HepG2 (cell line): ENCODE results near the gene C6orf132. TPM values are rescaled to one million over a fixed set of nuclear protein-coding genes. Genes with fewer than 3 reads are reported as not detected.

ENCODE experiments used
- CHD4 ChIP-seq: fragments of 200-600 bp; sonication (generic); IDR thresholded peaks from 2 replicates; pipeline ENCODE4 v1.7.0; 2017; ENCODE audit warnings: mild to moderate bottlenecking, low read length, borderline replicate concordance
- FOXA1 ChIP-seq, 2 experiments: fragments of 450-650 bp in 1 of 2; sonication (generic) in 1 of 2; formaldehyde crosslinking in 1 of 2; IDR thresholded peaks; 2 replicates each; pipeline versions ENCODE4 v1.4.0 to v1.6.1; 2016 to 2020; ENCODE audit warnings: missing genetic modification reagents in 1 of 2
- FOXK1 ChIP-seq: sonication (generic); formaldehyde crosslinking; IDR thresholded peaks from 2 replicates; pipeline ENCODE4 v1.4.0; 2020; ENCODE audit warnings: low read depth, missing genetic modification reagents, borderline replicate concordance
- HNF4G ChIP-seq, 2 experiments: sonication (generic) in 1 of 2; formaldehyde crosslinking in 1 of 2; IDR thresholded peaks; 2 replicates each; pipeline versions ENCODE4 v1.4.0 to v1.6.1; 2011 to 2020; ENCODE audit warnings: borderline replicate concordance in 2 of 2, low read depth in 2 of 2, mild to moderate bottlenecking in 2 of 2, low read length in 1 of 2, missing genetic modification reagents in 1 of 2, moderate library complexity in 1 of 2
- JARID2 ChIP-seq: sonication (generic); formaldehyde crosslinking; IDR thresholded peaks from 2 replicates; pipeline ENCODE4 v1.8.1; 2023; ENCODE audit warnings: missing genetic modification reagents, inconsistent platforms; ENCODE audit not compliant: insufficient replicate concordance
- MAFF ChIP-seq: IDR thresholded peaks from 2 replicates; pipeline ENCODE4 v1.6.1; 2011; ENCODE audit warnings: low read depth, low read length, improper control_type of control experiment
- MTF1 ChIP-seq: sonication (generic); formaldehyde crosslinking; IDR thresholded peaks from 2 replicates; pipeline ENCODE4 v1.5.0; 2020; ENCODE audit warnings: missing genetic modification reagents
- RXRB ChIP-seq: IDR thresholded peaks from 2 replicates; pipeline ENCODE4 v1.6.1; 2016; ENCODE audit warnings: borderline replicate concordance, missing genetic modification reagents, missing compliant biosample characterization
- SOX5 ChIP-seq: IDR thresholded peaks from 2 replicates; pipeline ENCODE4 v1.6.1; 2016; ENCODE audit warnings: borderline replicate concordance
- TOPORS ChIP-seq: sonication (generic); formaldehyde crosslinking; IDR thresholded peaks from 2 replicates; pipeline ENCODE4 v1.8.0; 2023; ENCODE audit warnings: mild to moderate bottlenecking, missing genetic modification reagents
- ZKSCAN1 ChIP-seq: fragments of 150-350 bp; IDR thresholded peaks from 2 replicates; pipeline ENCODE4 v1.6.1; 2014; ENCODE audit warnings: low read length
- ZNF136 ChIP-seq: sonication (generic); formaldehyde crosslinking; IDR thresholded peaks from 2 replicates; pipeline ENCODE4 v1.8.1; 2022; ENCODE audit warnings: low read depth, mild to moderate bottlenecking, moderate library complexity, missing genetic modification reagents
- ZNF331 ChIP-seq: sonication (generic); formaldehyde crosslinking; IDR thresholded peaks from 2 replicates; pipeline ENCODE4 v1.4.0; 2020; ENCODE audit warnings: missing genetic modification reagents
- ZNF33A ChIP-seq: sonication (generic); formaldehyde crosslinking; IDR thresholded peaks from 2 replicates; pipeline ENCODE4 v1.5.1; 2020; ENCODE audit warnings: missing genetic modification reagents, mild to moderate bottlenecking, moderate library complexity, borderline replicate concordance
- ZNF430 ChIP-seq: sonication (generic); formaldehyde crosslinking; IDR thresholded peaks from 2 replicates; pipeline ENCODE4 v1.9.0; 2021; ENCODE audit warnings: mild to moderate bottlenecking, missing genetic modification reagents
- ZNF562 ChIP-seq: sonication (generic); formaldehyde crosslinking; IDR thresholded peaks from 2 replicates; pipeline ENCODE4 v1.8.0; 2022; ENCODE audit warnings: missing genetic modification reagents, borderline replicate concordance
- ZNF7 ChIP-seq: IDR thresholded peaks from 2 replicates; pipeline ENCODE4 v1.6.1; 2016; ENCODE audit warnings: missing biosample characterization, missing genetic modification reagents
- ZNF773 ChIP-seq: sonication (generic); formaldehyde crosslinking; IDR thresholded peaks from 2 replicates; pipeline ENCODE4 v1.4.0; 2020; ENCODE audit warnings: missing genetic modification reagents, borderline replicate concordance
- ZNF776 ChIP-seq: sonication (generic); formaldehyde crosslinking; IDR thresholded peaks from 2 replicates; pipeline ENCODE4 v1.4.0; 2020; ENCODE audit warnings: mild to moderate bottlenecking, missing genetic modification reagents
- polyA plus RNA-seq, 8 experiments: library from polyadenylated mRNA; depleted of rRNA in 3 of 8; stranded (reverse) in 7 of 8; unstranded in 1 of 8; fragments of >200 nt; fragmentation: Illumina TruSeq in 4 of 8; extraction: Trizol in 4 of 8; gene quantifications; 2 replicates each; pipeline versions ENCODE4 v1.2.1 to v1.2.3, GENCODE V29; 2011 to 2016; ENCODE audit warnings: low read depth in 4 of 8, missing spikeins in 1 of 8, mixed read lengths in 1 of 8; ENCODE audit not compliant: insufficient read depth in 1 of 8
- total RNA-seq, 5 experiments: library from RNA; depleted of rRNA; stranded (reverse); fragments of >200 nt; fragmentation: Illumina TruSeq; extraction: Trizol; gene quantifications; 2 replicates each; pipeline ENCODE4 v1.2.3, GENCODE V29; 2016; ENCODE audit warnings: low read depth in 1 of 5
- TF ChIP-seq, protein P1 (sequence below): sonication (generic); formaldehyde crosslinking; IDR thresholded peaks from 2 replicates; pipeline ENCODE4 v1.4.0; 2020; ENCODE audit warnings: missing genetic modification reagents; ENCODE audit errors: not compliant biosample characterization
- TF ChIP-seq, protein P2 (sequence below): sonication (generic); formaldehyde crosslinking; IDR thresholded peaks from 2 replicates; pipeline ENCODE4 v1.5.1; 2020; ENCODE audit warnings: missing genetic modification reagents, mild to moderate bottlenecking, borderline replicate concordance
- TF ChIP-seq, protein P3 (sequence below): IDR thresholded peaks from 2 replicates; pipeline ENCODE4 v1.6.1; 2012; ENCODE audit warnings: low read depth, low read length, improper control_type of control experiment
- TF ChIP-seq, protein P4 (sequence below): sonication (generic); formaldehyde crosslinking; IDR thresholded peaks from 2 replicates; pipeline ENCODE4 v1.8.0; 2022; ENCODE audit warnings: missing genetic modification reagents, low read depth, mild to moderate bottlenecking, borderline replicate concordance

C6orf132 gene
- total and polyA plus RNA-seq, 2 of the 13 experiments (the other 11 are each of a cell fraction or from before 2014, with no cell fraction given) = 0.78 to 3.0 TPM

DNA sequence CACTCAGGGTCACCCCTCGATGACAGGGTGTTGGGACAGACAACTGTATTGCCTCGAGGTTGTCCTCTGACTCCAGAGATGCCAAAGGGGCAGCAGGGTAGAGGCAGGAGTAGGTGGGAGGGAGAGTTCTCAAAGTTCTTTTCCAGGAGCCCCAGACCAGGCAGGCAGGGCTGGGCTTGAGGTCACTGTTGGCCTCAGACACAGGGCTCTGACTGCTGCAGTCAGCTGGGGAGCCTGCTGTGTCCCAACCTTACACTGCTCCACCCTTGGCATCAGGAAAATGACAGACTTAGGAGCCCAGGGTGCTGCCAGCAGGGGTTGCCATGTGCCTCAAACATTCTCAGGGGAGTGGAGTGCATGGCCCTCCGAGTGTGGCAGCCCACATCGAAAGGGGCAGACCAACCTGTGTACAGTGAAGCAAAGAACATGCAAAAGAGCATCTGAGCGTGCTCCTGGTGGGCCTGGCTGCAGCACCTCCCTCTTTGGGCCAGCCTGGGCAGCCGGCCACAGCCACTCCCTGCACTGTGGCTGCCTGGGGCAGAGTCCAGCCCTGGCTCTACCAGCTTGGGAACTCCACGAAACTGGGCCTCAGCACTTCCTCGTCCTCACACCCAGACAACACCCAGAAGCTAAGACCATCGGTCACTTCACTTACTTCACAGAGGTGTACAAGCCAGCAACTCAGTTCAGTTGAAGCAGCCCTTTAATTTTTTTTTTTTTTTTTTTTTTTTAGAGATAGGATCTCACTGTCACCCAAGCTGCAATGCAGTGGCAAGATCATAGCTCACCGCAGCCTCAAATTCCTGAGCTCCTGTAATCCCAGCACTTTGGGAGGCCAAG is 24.0 kb downstream of the C6orf132 start (continued):
- TF ChIP-seq CHD4 (peak; percentile 68; the same call in 1 of the 2 replicates), JARID2 (CRISPR knock-in tag) (no peak), ZNF7 (CRISPR knock-in tag) (no peak), ZNF33A (no peak), MTF1 (CRISPR knock-in tag) (no peak), ZNF331 (CRISPR knock-in tag) (peak; percentile 61; the same call in 1 of the 2 replicates), MAFF (no peak), HNF4G (IDR thresholded peaks at IDR 0.05; ENCODE audit: borderline replicate concordance, low read depth, low read length) (peak; percentile 84), HNF4G (CRISPR knock-in tag; IDR thresholded peaks at IDR 0.05; ENCODE audit: borderline replicate concordance, low read depth) (peak; percentile 77; the same call in 1 of the 2 replicates), RXRB (no peak; the same call in 1 of the 2 replicates), FOXK1 (CRISPR knock-in tag) (no peak), FOXA1 (IDR thresholded peaks at IDR 0.05) (no peak), FOXA1 (CRISPR knock-in tag; IDR thresholded peaks at IDR 0.05) (no peak), SOX5 (peak; percentile 19; the same call in 1 of the 2 replicates), ZNF776 (CRISPR knock-in tag) (no peak), ZNF136 (CRISPR knock-in tag) (0 out of 2 replicates have a peak, but pooled peaks have one; percentile 51), ZNF773 (CRISPR knock-in tag) (no peak), ZKSCAN1 (no peak), TOPORS (CRISPR knock-in tag) (no peak), ZNF562 (CRISPR knock-in tag) (no peak), ZNF430 (CRISPR knock-in tag) (no peak)
- TF ChIP-seq, protein P1, sequence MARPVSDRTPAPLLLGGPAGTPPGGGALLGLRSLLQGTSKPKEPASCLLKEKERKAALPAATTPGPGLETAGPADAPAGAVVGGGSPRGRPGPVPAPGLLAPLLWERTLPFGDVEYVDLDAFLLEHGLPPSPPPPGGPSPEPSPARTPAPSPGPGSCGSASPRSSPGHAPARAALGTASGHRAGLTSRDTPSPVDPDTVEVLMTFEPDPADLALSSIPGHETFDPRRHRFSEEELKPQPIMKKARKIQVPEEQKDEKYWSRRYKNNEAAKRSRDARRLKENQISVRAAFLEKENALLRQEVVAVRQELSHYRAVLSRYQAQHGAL (CRISPR knock-in tag) = no peak
- TF ChIP-seq, protein P2, sequence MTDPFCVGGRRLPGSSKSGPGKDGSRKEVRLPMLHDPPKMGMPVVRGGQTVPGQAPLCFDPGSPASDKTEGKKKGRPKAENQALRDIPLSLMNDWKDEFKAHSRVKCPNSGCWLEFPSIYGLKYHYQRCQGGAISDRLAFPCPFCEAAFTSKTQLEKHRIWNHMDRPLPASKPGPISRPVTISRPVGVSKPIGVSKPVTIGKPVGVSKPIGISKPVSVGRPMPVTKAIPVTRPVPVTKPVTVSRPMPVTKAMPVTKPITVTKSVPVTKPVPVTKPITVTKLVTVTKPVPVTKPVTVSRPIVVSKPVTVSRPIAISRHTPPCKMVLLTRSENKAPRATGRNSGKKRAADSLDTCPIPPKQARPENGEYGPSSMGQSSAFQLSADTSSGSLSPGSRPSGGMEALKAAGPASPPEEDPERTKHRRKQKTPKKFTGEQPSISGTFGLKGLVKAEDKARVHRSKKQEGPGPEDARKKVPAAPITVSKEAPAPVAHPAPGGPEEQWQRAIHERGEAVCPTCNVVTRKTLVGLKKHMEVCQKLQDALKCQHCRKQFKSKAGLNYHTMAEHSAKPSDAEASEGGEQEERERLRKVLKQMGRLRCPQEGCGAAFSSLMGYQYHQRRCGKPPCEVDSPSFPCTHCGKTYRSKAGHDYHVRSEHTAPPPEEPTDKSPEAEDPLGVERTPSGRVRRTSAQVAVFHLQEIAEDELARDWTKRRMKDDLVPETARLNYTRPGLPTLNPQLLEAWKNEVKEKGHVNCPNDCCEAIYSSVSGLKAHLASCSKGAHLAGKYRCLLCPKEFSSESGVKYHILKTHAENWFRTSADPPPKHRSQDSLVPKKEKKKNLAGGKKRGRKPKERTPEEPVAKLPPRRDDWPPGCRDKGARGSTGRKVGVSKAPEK = peak; percentile 28; the same call in 1 of the 2 replicates
- TF ChIP-seq, protein P3, sequence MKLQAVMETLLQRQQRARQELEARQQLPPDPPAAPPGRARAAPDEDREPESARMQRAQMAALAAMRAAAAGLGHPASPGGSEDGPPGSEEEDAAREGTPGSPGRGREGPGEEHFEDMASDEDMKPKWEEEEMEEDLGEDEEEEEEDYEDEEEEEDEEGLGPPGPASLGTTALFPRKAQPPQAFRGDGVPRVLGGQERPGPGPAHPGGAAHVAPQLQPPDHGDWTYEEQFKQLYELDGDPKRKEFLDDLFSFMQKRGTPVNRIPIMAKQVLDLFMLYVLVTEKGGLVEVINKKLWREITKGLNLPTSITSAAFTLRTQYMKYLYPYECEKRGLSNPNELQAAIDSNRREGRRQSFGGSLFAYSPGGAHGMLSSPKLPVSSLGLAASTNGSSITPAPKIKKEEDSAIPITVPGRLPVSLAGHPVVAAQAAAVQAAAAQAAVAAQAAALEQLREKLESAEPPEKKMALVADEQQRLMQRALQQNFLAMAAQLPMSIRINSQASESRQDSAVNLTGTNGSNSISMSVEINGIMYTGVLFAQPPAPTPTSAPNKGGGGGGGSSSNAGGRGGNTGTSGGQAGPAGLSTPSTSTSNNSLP = no peak
- TF ChIP-seq, protein P4, sequence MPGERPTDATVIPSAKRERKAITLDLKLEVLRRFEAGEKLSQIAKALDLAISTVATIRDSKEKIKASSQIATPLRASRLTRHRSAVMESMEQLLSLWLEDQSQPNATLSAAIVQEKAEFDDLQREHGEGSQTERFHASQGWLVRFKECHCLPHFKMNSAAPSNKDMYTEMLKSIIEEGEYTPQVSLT = no peak
